ENCODE data around the gene AVEN. TPM values are rescaled to one million over a fixed set of nuclear protein-coding genes. Genes with fewer than 3 reads are reported as not detected.
A peak's percentile ranks its signal among the peaks of the same experiment; 100 is the strongest.

The AVEN gene
- total RNA-seq, 1 donor = 34.7 TPM

DNA sequence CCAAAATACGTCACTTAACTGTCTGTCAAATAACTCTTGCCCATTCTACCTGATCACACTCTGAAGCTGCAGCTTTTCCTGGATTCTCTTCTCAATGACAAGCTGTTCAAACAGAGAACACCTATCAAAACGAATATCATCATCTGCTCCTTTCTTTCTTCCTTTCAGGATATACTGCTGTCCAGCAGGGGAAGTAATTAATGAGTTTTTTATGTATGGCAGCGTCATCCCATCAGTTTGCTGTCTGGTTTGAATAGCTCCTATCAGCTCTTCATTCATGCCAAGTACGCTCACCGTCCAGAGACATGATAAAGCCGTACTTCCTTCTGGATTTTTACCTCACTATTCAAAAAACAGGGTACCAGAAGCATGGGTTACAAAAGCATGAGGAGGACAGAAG, 70.8 kb downstream of the AVEN start, which contains the start of gene CHRM5:
CHRM5 (plus strand) TSS at position 274 of the 400 bp plus-strand sequence. CDS start 94,221 bp downstream, outside the sequence.
- no peaks in the 10 kb centered on the region for H3K27me3 ChIP-seq (ENCODE audit: insufficient read depth, low read length)
- no peaks in the 10 kb centered on the region for H3K36me3 ChIP-seq (ENCODE audit: insufficient read depth, low read length)
- peaks cover 5% of the 10 kb centered on the region for H3K4me1 ChIP-seq (ENCODE audit: insufficient read depth, low read length)
- no peak within 1 kb of the TSS for H3K4me2 ChIP-seq (ENCODE audit: insufficient read depth, low read length)
- no peaks in the 10 kb centered on the region for H3K79me2 ChIP-seq (ENCODE audit: insufficient read depth, low read length)
- H4K20me1 ChIP-seq (ENCODE audit: insufficient read depth, low read length) = peaks cover 3% of the 10 kb centered on the region
- TF ChIP-seq, protein P1, sequence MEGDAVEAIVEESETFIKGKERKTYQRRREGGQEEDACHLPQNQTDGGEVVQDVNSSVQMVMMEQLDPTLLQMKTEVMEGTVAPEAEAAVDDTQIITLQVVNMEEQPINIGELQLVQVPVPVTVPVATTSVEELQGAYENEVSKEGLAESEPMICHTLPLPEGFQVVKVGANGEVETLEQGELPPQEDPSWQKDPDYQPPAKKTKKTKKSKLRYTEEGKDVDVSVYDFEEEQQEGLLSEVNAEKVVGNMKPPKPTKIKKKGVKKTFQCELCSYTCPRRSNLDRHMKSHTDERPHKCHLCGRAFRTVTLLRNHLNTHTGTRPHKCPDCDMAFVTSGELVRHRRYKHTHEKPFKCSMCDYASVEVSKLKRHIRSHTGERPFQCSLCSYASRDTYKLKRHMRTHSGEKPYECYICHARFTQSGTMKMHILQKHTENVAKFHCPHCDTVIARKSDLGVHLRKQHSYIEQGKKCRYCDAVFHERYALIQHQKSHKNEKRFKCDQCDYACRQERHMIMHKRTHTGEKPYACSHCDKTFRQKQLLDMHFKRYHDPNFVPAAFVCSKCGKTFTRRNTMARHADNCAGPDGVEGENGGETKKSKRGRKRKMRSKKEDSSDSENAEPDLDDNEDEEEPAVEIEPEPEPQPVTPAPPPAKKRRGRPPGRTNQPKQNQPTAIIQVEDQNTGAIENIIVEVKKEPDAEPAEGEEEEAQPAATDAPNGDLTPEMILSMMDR (IDR thresholded peaks at IDR 0.05; ENCODE audit: extremely low read depth, low read depth, low read length) = no peak
- H2AFZ ChIP-seq (ENCODE audit: low read length) = no peak within 1 kb of the TSS
- DNase-seq (ENCODE audit: insufficient read length, low spot score, missing footprints) = no peak
- H3K4me3 ChIP-seq (ENCODE audit: insufficient read depth, low read length) = no peak within 1 kb of the TSS
- H3K27ac ChIP-seq (ENCODE audit: low read depth, low read length) = no peak within 1 kb of the TSS
- no peaks in the 10 kb centered on the region for H3K9me3 ChIP-seq (ENCODE audit: low read depth, low read length)

DNA sequence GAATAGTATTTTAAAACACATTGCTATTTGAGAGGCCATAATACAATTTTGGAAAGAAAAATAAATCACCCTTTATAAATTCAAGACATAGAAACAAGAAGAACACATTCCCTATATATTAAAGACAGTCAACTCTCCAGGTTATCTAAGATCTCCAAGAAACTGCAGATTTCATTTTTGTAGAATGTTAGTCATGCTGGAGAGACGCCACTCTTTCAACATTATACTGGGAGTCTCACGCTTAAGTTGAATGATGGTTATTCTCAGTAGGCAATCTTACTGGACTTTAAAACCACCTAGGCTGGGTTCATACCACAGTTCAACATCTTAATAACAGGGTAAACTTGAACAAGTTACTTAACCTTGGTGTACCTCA, 74.4 kb downstream of the AVEN start:
- DNase-seq (ENCODE audit: insufficient read length, low spot score, missing footprints) = no peak
- peaks cover 5% of the 10 kb centered on the region for H3K4me1 ChIP-seq (ENCODE audit: insufficient read depth, low read length)
- no peaks in the 10 kb centered on the region for H3K9me3 ChIP-seq (ENCODE audit: low read depth, low read length)
- no peak overlapping the region for H3K4me3 ChIP-seq (ENCODE audit: insufficient read depth, low read length)
- H3K27ac ChIP-seq (ENCODE audit: low read depth, low read length) = no peak overlapping the region
- H3K4me2 ChIP-seq (ENCODE audit: insufficient read depth, low read length) = no peak overlapping the region
- TF ChIP-seq, protein P1 (IDR thresholded peaks at IDR 0.05; ENCODE audit: extremely low read depth, low read depth, low read length) = no peak
- no peaks in the 10 kb centered on the region for H3K79me2 ChIP-seq (ENCODE audit: insufficient read depth, low read length)
- no peak overlapping the region for H2AFZ ChIP-seq (ENCODE audit: low read length)
- H3K27me3 ChIP-seq (ENCODE audit: insufficient read depth, low read length) = no peaks in the 10 kb centered on the region
- H3K36me3 ChIP-seq (ENCODE audit: insufficient read depth, low read length) = no peaks in the 10 kb centered on the region
- peaks cover 3% of the 10 kb centered on the region for H4K20me1 ChIP-seq (ENCODE audit: insufficient read depth, low read length)

DNA sequence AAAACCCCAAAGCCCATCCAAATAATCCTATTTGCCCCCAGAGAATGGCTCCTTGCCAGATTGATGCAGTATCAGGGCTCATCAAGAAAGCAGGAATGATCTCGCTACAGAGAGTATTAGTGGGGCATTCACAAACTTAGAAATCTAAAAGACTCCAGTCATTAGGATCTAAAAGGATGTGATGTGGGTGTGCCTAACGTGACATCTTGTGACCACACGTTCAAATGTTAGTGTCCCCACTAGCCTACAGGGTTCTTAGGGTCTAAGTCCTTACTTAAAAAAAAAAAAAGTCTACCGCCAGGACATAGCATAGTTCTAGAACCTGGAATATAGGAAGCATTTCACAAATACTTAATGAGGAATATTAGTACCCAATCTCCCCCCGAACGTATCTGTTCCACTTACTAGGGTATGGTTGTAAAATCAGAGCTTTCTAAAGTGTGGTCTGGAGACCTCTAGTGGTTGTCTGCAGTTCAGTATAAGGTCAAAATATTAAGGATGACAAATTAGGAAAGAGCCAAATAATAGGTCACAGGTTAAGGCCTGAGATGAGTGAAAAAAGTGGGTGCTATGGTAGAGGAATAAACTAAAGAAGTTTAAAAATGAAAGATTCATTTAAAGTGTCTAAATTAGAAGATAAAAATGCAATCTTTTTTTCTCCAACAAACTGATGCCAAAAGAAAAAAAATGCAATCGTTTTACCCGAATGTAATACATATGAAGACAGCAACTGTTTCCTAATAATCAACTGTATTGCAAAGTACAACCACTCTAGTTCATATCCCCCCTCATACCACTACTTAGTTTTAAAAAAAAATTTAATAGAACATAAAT, 75.0 kb downstream of the AVEN start:
- DNase-seq (ENCODE audit: insufficient read length, low spot score, missing footprints) = peak; percentile 79
- Histone ChIP-seq H3K4me2 (ENCODE audit: insufficient read depth, low read length) (no peak overlapping the region), H3K4me3 (ENCODE audit: insufficient read depth, low read length) (no peak overlapping the region), H3K27me3 (ENCODE audit: insufficient read depth, low read length) (no peaks in the 10 kb centered on the region), H3K9me3 (ENCODE audit: low read depth, low read length) (no peaks in the 10 kb centered on the region), H3K79me2 (ENCODE audit: insufficient read depth, low read length) (no peaks in the 10 kb centered on the region), H3K4me1 (ENCODE audit: insufficient read depth, low read length) (peaks cover 5% of the 10 kb centered on the region), H4K20me1 (ENCODE audit: insufficient read depth, low read length) (peaks cover 3% of the 10 kb centered on the region), H3K36me3 (ENCODE audit: insufficient read depth, low read length) (no peaks in the 10 kb centered on the region), H3K27ac (ENCODE audit: low read depth, low read length) (no peak overlapping the region), H2AFZ (ENCODE audit: low read length) (no peak overlapping the region)
- TF ChIP-seq, protein P1 (IDR thresholded peaks at IDR 0.05; ENCODE audit: extremely low read depth, low read depth, low read length) = peak; percentile 75

DNA sequence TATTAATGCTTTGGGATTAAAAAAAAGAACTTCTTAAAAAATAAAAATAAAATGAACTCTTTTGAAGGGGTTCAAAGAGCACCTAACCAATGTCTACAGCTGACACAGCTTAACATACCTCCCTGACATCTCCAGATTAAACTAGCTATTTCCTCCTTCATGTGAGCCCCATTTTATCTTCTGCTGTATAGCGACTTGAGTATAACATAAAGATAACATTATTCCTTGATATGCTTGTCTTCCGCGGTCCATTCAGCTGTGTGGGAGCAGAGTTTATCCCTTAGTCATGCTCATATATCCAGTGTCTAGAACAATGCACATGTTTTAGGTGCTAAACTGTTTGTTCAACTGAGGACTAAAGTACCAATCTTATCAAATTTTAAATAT, 78.5 kb downstream of the AVEN start:
- no peak for DNase-seq (ENCODE audit: insufficient read length, low spot score, missing footprints)
- no peak overlapping the region for H3K4me2 ChIP-seq (ENCODE audit: insufficient read depth, low read length)
- H3K4me3 ChIP-seq (ENCODE audit: insufficient read depth, low read length) = no peak overlapping the region
- TF ChIP-seq, protein P1 (IDR thresholded peaks at IDR 0.05; ENCODE audit: extremely low read depth, low read depth, low read length) = no peak
- no peaks in the 10 kb centered on the region for H3K27me3 ChIP-seq (ENCODE audit: insufficient read depth, low read length)
- no peak overlapping the region for H3K27ac ChIP-seq (ENCODE audit: low read depth, low read length)
- no peaks in the 10 kb centered on the region for H3K36me3 ChIP-seq (ENCODE audit: insufficient read depth, low read length)
- peaks cover 14% of the 10 kb centered on the region for H4K20me1 ChIP-seq (ENCODE audit: insufficient read depth, low read length)
- peaks cover 2% of the 10 kb centered on the region for H3K79me2 ChIP-seq (ENCODE audit: insufficient read depth, low read length)
- peaks cover 16% of the 10 kb centered on the region for H3K4me1 ChIP-seq (ENCODE audit: insufficient read depth, low read length)
- H3K9me3 ChIP-seq (ENCODE audit: low read depth, low read length) = no peaks in the 10 kb centered on the region
- H2AFZ ChIP-seq (ENCODE audit: low read length) = no peak overlapping the region
